ENCODE results near the gene PHF12. TPM values are rescaled to one million over a fixed set of nuclear protein-coding genes. Genes with fewer than 3 reads are reported as not detected.
"Not testable (repeated sequence)": the region's sequence is repeated elsewhere in the genome, so short reads cannot be mapped to it uniquely, and the experiment has no call there.

Gene PHF12
- total RNA-seq, 1 donor from 2014 or later, result 43.5 TPM

DNA sequence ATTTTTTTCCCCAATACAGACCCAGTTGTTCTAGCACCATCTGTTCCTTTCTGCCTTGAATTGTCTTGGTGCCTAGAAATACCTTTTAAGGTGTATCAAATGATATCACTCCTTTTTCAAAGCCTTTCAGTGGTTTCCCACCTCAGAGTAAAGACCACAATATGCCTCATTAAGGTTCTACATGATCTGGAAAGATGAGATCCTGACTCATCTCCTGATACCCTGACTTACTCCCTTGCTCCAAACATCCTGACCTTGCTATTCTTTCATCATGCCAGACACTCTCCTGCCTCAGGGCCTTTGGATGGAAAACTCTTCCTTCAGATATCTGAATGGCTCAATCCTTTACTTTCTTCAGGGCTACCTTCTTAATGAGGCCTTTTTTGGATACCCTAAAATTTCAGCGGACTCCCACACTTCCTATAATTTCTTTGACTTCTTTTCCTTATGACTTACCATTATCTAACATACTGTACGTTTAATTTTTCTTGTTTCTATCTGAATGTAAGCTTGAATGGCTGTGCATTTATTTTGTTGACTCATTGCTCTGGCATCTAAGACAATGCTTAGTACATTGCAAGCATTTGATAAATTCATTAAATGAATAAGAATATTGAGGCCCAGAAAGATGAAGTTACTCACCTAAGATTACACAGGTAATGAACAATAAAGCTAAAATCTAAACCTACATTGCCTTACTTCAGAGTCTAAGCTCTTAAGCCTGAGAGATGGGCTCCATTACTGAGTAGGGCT, 73.0 kb downstream of the PHF12 start:
- no peak for DNase-seq (ENCODE audit: low read depth)
- no peak overlapping the region for H3K4me3 ChIP-seq (ENCODE audit: low read depth, low read length)
- TF ChIP-seq, protein P1, sequence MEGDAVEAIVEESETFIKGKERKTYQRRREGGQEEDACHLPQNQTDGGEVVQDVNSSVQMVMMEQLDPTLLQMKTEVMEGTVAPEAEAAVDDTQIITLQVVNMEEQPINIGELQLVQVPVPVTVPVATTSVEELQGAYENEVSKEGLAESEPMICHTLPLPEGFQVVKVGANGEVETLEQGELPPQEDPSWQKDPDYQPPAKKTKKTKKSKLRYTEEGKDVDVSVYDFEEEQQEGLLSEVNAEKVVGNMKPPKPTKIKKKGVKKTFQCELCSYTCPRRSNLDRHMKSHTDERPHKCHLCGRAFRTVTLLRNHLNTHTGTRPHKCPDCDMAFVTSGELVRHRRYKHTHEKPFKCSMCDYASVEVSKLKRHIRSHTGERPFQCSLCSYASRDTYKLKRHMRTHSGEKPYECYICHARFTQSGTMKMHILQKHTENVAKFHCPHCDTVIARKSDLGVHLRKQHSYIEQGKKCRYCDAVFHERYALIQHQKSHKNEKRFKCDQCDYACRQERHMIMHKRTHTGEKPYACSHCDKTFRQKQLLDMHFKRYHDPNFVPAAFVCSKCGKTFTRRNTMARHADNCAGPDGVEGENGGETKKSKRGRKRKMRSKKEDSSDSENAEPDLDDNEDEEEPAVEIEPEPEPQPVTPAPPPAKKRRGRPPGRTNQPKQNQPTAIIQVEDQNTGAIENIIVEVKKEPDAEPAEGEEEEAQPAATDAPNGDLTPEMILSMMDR (conservative IDR thresholded peaks at IDR 0.05; ENCODE audit: low read depth, low read length), result no peak

DNA sequence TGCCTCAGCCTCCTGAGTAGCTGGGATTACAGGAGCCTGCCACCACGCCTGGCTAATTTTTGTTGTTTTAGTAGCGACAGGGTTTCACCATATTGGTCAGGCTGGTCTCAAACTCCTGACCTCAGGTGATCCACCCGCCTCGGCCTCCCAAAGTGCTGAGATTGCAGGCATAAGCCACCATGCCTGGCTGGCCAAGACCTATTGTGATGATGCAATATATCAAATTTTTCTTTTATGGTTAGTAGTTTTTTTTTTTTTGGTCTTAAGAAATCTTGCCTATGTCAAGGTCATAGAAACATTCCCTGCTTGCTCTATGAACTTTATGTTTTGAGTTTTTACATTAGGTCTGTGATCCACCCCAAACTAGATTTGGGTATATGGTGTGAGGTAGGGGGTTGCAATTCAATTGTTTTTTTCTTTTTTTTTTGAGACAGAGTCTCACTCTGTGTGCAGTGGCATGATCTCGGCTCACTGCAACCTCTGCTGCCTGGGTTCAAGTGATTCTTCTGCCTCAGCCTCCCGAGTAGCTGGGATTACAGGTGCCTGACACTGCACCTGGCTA, 74.1 kb downstream of the PHF12 start:
- H3K4me3 ChIP-seq (ENCODE audit: low read depth, low read length), result not testable (repeated sequence)

DNA sequence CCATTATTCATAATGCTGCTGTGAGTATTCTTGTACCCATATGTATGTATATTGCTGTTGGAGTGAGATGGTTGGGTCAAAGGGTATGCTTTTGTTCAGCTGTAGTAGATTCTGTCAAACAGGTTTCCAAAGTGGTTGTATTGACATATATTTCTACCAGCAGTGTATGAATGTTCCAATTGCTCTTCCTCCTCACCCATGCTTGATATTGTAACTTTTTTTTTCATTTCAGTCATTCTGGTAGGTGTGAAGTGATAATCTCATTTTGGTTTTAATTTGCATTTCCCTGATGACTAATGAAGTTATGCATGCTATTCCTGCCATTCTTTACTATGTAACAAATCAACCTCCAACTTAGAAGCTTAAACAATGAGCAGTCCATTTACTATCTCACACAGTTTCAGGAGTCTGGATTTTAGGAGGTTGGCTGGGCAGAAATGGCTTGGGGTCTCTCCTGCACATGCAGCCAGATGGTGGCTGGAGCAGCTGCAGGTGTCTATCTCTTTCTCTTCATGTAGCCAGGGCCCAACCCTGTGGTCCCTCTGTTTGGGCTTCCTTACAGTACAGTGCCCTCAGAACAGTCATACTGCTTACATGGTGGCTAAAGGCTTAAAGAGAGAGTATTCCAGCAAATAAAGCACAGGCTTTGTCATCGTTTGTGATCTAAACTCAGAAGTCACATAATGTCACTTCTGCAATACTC, 75.3 kb downstream of the PHF12 start:
- TF ChIP-seq, protein P1 (conservative IDR thresholded peaks at IDR 0.05; ENCODE audit: low read depth, low read length), result no peak
- DNase-seq (ENCODE audit: low read depth), result no peak
- no peak overlapping the region for H3K4me3 ChIP-seq (ENCODE audit: low read depth, low read length)

More for the DNA sequence above, 74.1 kb downstream of the PHF12 start:
- DNase-seq (ENCODE audit: low read depth), result not testable (repeated sequence)

DNA sequence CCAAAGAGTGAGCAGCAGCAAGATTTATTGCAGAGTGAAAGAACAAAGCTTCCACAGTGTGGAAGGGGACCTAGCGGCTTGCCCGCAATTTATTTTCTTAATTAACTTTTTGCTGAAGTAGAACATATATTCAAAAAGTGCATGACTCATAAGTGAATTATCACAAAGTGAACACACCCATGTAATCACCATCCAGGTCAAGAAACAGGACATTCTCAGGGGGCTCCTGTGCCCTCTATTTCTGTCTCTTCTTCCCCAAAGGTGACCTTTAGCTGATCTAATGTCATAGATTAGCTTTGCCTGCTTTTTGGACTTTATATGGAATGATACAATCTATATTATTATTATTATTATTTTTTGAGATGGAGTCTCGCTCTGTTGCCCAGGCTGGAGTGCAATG, 76.6 kb downstream of the PHF12 start:
- no peak for DNase-seq (ENCODE audit: low read depth)
- TF ChIP-seq, protein P1 (conservative IDR thresholded peaks at IDR 0.05; ENCODE audit: low read depth, low read length), result no peak
- H3K4me3 ChIP-seq (ENCODE audit: low read depth, low read length), result no peak overlapping the region

DNA sequence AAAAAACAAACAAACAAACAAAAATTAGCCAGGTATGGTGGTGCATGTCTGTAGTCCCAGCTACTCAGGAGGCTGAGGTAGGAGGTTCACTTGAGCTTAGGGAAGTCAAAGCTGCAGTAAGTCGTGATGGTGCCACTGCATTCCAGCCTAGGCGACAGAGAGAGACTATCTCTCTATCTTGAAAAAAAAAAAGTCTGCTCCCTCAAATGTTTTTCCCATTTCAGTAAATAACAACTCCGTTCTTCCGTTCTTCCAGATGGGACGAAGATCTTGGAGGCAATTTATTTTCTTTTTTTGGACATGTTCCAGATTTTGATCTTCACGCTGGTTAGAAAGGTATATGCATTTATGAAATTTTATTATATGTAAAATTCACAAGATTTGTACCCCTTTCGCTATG, 77.5 kb downstream of the PHF12 start:
- H3K4me3 ChIP-seq (ENCODE audit: low read depth, low read length), result no peak overlapping the region
- TF ChIP-seq, protein P1 (conservative IDR thresholded peaks at IDR 0.05; ENCODE audit: low read depth, low read length), result no peak
- no peak for DNase-seq (ENCODE audit: low read depth)

DNA sequence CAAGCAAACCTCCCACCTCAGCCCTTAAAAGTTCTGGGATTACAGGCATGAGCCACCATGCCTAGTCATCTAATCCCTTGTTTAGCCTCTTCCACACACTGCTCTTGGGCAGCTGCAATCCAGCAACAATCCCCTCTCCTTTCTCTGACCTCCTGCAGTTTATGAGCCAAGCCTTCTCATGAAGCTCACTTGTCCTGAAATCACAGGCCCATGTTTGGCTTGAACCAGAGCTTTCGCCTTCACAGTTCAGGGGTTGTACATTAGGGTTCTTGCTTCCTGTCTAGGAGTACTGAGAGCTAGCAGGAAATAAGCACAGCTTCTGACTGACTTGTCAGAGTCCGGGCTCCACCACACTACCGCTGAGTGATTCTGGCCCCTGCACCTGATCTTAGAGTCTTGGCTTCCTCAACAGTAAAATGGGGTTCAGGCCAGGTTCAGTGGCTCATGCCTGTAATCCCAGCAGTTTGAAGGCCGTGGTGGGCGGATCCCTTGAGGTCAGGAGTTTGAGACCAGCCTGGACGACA, 80.2 kb downstream of the PHF12 start:
- no peak overlapping the region for H3K4me3 ChIP-seq (ENCODE audit: low read depth, low read length)
- TF ChIP-seq, protein P1 (conservative IDR thresholded peaks at IDR 0.05; ENCODE audit: low read depth, low read length), result no peak
- no peak for DNase-seq (ENCODE audit: low read depth)

DNA sequence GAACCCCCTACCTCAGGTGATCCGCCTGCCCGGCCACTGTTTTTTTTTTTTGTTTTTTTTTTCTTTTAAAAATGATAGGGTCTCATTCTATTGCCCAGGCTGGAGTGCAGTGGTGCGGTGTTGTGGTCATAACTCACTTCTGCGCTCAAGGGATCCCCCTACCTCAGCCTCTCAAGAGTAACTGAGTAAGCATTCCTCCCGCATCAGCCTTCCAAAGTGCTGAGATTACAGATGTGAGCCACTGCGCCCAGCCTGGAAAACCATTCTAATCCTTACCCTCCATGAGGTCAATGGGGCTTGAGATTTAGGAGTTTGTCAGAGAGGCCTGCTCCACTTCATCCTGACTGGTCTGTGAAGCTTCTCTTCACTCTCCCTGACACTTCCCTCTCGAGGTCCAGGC, 84.0 kb downstream of the PHF12 start:
- no peak for DNase-seq (ENCODE audit: low read depth)
- H3K4me3 ChIP-seq (ENCODE audit: low read depth, low read length), result no peak overlapping the region
- TF ChIP-seq, protein P1 (conservative IDR thresholded peaks at IDR 0.05; ENCODE audit: low read depth, low read length), result no peak
